GM19397 (cell line): Measurements from ENCODE around the gene HOXC5.

Source experiments
- ATAC-seq: cut with Tn5 transposase; IDR thresholded peaks from one replicate; pipeline ENCODE4 v1.9.1; 2021; ENCODE audit warnings: mild to moderate bottlenecking, moderate library complexity; ENCODE audit not compliant: unreplicated experiment

The HOXC5 gene

GRCh38 chr12:54006559-54007220 is 26.2 kb upstream of the HOXC5 start:
- ATAC-seq, result no peak

DNA sequence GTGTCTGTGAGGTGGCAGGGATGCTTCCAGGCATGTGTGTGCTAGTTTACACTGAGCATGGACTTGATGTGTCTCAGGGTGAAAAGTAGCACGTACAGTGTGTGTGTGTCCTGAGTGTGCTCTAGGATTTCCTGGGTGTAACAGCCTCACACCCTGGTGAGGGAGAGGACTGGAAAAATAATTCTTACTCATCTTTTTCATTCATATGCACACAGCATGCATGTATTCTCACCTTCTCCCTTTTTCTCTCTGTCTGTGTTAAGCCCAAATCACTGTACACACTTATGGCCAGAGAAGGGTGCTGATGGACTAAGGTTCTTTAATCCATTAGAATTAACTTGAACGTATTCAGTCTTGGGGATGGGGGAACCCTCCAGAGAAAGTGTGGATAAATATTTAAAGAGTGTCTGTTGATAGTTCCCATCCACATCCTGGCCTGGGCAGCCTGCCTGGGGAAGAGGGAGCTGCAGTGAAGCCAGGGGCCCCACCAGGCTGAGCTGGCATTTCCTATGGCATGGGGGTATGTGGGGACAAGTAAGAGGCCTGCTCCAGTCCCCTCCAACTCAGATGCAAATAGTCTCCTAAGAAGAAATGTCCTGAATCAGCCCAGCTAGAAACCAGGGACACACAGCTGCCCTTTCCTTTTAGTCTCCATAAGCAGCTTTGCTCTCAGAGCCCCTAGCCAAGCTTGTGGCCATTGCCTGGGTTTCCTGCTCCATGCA is 25.2 kb upstream of the HOXC5 start:
- ATAC-seq, result no peak

- no peak for ATAC-seq
Measured at GRCh38 chr12:54008260-54008552, 24.6 kb upstream of the HOXC5 start.

DNA sequence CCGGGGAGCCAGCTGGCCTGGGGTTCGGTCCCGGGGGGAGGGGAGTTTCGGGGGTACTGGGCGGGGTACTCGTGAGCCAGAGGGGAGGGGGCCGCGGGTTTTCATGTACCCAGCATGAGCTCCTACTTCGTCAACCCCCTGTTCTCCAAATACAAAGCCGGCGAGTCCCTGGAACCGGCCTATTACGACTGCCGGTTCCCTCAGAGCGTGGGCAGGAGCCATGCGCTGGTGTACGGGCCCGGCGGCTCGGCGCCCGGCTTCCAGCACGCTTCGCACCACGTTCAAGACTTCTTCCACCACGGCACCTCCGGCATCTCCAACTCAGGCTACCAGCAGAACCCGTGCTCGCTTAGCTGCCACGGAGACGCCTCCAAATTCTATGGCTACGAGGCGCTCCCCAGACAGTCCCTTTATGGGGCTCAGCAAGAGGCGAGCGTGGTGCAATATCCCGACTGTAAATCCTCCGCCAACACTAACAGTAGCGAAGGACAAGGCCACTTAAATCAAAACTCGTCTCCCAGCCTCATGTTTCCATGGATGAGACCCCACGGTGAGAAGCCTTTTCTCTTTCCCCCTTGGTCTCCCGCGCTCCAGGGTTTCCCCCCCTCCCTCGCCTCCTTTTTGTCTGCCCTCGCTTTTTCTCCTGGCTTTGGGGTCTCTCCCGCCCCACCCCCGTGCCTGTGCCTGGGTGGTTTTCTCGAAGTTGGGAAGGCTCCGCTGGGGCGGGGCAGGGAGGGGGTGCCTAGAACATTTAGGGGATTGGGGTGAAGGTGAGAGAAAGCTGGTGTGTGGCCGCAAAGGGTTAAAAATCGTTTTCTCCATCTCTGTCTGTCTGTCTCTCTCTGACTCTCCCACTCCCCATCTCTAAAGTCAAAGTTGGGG is 23.4 kb upstream of the HOXC5 start:
- ATAC-seq, result no peak

DNA sequence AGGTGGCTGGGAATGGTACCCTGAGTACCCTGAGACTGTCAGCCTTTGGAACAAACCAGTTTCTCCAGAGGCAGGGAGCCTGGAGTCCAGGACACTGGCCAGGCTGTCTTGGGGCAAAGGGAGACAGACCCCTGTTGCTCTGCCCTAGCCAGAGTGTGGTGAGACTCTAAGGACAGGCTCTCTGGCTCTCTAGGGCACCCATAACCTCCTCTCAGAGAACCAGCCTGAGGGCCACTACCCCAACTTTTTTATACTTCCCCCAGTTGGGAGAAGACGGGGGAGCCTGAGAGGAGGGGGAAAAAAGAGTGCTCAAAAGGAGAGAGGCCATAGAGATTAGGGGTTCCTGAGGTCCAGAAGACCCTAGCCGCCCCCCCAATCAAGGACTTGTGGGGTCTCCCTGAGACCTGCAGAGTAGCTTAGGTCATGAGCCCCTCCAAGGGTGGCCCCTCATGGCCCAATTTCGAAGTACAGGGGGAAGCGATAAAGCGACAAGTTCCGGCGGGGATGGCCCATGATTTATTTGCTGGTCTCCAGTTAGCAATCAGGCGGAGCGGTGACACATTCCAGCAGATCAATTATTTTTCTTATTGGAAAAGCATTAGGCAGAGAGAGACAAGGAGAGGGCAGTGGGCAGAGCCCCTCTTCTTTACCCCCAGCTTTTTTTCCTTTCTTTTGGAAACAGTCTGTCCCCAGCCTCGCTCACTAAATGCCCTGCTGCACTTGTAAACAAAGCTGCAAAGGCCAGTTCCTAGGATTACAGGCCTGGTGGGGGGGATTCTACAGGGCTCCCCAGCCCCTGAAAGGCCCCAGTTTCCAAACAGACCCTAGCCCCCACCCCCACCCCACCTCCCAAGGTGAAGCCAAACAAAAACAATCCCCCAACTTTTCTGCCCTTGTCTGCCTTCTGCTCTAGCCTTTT is 22.5 kb upstream of the HOXC5 start:
- no peak for ATAC-seq

DNA sequence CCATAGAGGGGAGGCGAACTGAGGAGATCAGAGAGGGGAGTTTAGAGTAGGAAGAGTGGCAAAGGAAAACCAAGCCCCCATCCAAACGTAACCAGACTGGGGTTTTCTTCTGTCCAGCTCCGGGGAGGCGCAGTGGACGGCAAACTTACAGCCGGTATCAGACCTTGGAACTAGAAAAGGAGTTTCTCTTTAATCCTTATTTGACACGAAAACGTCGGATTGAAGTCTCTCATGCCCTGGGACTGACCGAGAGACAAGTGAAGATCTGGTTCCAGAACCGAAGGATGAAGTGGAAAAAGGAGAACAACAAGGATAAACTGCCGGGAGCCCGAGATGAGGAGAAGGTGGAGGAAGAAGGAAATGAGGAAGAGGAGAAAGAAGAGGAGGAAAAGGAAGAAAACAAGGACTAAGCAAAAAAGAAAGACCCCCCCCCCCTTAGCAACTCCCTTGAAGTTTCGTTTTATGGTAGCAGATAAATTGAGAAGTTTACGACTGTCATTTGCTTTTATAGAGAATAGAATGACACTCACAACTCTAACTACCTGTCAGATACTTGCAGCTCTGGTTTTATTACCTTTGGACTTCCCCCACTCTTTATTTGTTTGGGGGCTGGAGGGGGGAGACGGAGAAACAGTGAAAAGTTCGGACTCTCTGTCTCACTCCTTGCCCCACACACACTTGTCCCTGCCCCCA is 21.7 kb upstream of the HOXC5 start:
- no peak for ATAC-seq

- no peak for ATAC-seq
Measured at GRCh38 chr12:54011665-54012532, 21.0 kb upstream of the HOXC5 start.

- ATAC-seq, result no peak
Measured at GRCh38 chr12:54012631-54013409, 20.0 kb upstream of the HOXC5 start.

- no peak for ATAC-seq
Measured at GRCh38 chr12:54014377-54015017, 18.4 kb upstream of the HOXC5 start.

DNA sequence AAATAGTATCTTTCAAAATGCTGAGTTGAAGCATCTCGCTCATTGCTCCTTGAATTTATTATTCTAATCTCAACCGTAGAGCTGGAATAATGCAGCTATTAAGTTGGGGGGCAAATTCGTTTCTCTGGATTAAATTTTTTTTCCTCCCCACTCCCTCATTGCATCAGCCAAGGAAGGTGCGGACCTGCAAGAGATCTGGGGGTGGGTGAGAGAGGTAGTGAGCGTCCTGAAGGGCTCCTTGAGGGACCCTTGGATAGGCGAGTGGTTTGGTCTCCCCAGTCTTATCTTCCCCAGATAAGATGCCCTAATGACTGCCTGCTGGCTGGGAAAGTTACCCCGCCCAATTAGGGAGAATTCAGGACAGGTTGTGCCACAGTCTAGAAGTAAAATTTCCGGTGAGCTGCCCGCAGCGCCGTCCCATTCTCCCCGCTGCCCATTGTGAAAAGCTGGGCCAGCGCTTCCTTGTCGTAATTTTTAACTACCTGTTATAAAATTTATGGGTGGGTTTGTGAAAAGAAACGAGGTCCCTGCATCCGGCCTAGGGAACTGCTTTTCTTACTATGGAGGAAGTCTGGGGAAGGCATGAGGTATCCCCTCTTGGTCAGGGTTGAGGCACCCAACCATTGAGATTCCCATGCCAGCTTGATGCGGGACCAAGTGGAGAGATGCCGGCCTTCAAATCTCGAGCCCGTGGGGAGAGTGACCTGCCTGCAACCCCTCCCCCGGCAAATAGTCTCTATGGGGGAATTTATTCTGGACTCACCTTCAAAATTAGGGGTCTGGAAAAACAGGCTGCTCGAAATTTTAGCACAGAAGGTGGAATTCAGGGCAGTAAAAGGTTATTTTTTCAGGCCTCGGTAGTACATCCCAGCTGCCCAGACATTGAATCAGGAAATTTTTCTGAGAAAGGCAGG is 17.6 kb upstream of the HOXC5 start:
- no peak for ATAC-seq

- ATAC-seq, result no peak
Measured at GRCh38 chr12:54016051-54016450, 16.8 kb upstream of the HOXC5 start.

- no peak for ATAC-seq
Measured at GRCh38 chr12:54016478-54016964, 16.3 kb upstream of the HOXC5 start.

GRCh38 chr12:54017027-54017788 is 15.6 kb upstream of the HOXC5 start:
- peak; percentile 7 for ATAC-seq

GRCh38 chr12:54017878-54018467 is 14.9 kb upstream of the HOXC5 start:
- peak; percentile 71 for ATAC-seq

GRCh38 chr12:54018468-54018984 is 14.3 kb upstream of the HOXC5 start:
- no peak for ATAC-seq
